Stomach (tissue), 9 donors: ENCODE measurements around the gene PYGB. TPM values are rescaled to one million over a fixed set of nuclear protein-coding genes. Genes with fewer than 3 reads are reported as not detected.
A peak's percentile ranks its signal among the peaks of the same experiment; 100 is the strongest.

Source experiments
- DNase-seq, 2 donors: peaks; one replicate each; pipeline versions ENCODE4 v3.0.0 to v3.0.0-alpha.2; 2013 to 2019
- H3K27ac ChIP-seq, 5 donors: fragments of 200-600 bp in 4 of 5; sonication (generic) in 4 of 5; one replicate each; pipeline ENCODE4 v1.5.1; 2013 to 2019; ENCODE audit warnings: mild to moderate bottlenecking in 1 of 5, moderate library complexity in 1 of 5
- H3K27me3 ChIP-seq, 3 donors: fragments of 200-600 bp; sonication (generic); one replicate each; pipeline ENCODE4 v1.5.1; 2017 to 2019; ENCODE audit warnings: mixed run types in 1 of 3
- H3K36me3 ChIP-seq, 4 donors: fragments of 200-600 bp; sonication (generic); 1 replicate in 3 of 4; 2 replicates in 1 of 4; pipeline ENCODE4 v1.5.1; 2016 to 2019
- H3K4me1 ChIP-seq, 4 donors: fragments of 200-600 bp; sonication (generic); one replicate each; pipeline ENCODE4 v1.5.1; 2016 to 2019
- H3K4me3 ChIP-seq, 4 donors: fragments of 200-600 bp; sonication (generic) in 3 of 4; one replicate each; pipeline ENCODE4 v1.5.1; 2016 to 2019; ENCODE audit warnings: mild to moderate bottlenecking in 1 of 4
- H3K9me3 ChIP-seq, 4 donors: fragments of 200-600 bp; sonication (generic); one replicate each; pipeline ENCODE4 v1.5.1; 2016 to 2019
- CTCF ChIP-seq, 7 experiments: fragments of 450-650 bp in 4 of 7; fragments of 200-600 bp in 3 of 7; sonication (generic) in 3 of 7; IDR thresholded peaks; one replicate each; pipeline ENCODE4 v1.5.1; 2016 to 2019; ENCODE audit warnings: antibody characterized with exemption in 7 of 7, control low read depth in 2 of 7, mild to moderate bottlenecking in 1 of 7
- EP300 ChIP-seq: sonication (generic); formaldehyde crosslinking; IDR thresholded peaks from one replicate; pipeline ENCODE4 v1.6.1; 2017; ENCODE audit warnings: antibody characterized with exemption
- POLR2A ChIP-seq, 4 donors: fragments of 450-650 bp; IDR thresholded peaks; one replicate each; pipeline ENCODE4 v1.6.1; 2016; ENCODE audit warnings: antibody characterized with exemption in 4 of 4, control low read depth in 2 of 4, mild to moderate bottlenecking in 1 of 4, moderate library complexity in 1 of 4
- POLR2AphosphoS5 ChIP-seq, 3 donors: sonication (generic); formaldehyde crosslinking; IDR thresholded peaks; one replicate each; pipeline ENCODE4 v1.6.1; 2016; ENCODE audit warnings: antibody characterized with exemption in 3 of 3
- WGBS, 5 donors: extraction: QIAGEN DNeasy Blood & Tissue Kit in 3 of 5; methylation state at CpG; one replicate each; pipeline versions ENCODE4 v1.1.5 to v1.1.7; 2013 to 2018; 5-methylcytosine and 5-hydroxymethylcytosine counted together
- intact Hi-C: fragments of 100-400 bp; cut with DNase I; formaldehyde crosslinking; loops from one replicate; pipeline ENCODE4 v1.15.1; 2023; ENCODE audit warnings: low total_unique reads
- polyA plus RNA-seq, 3 donors: library from polyadenylated mRNA; stranded (reverse); fragments of 200-250 nt; gene quantifications; one replicate each; pipeline ENCODE4 v1.2.3, GENCODE V29; 2013
- total RNA-seq, 5 donors: library from RNA; depleted of rRNA; stranded (reverse); fragments of >200 nt; gene quantifications; one replicate each; pipeline versions ENCODE4 v1.1.0 to v1.2.3, GENCODE V29; 2014 to 2016
- donor health status: healthy with polysubstance abuse.
- donor health status: Bipolar disorder and iron deficiency.
- donor health status: healthy.

PYGB gene
- total and polyA plus RNA-seq, 8 donors, result 23.1 to 116 (median 49.5) TPM

DNA sequence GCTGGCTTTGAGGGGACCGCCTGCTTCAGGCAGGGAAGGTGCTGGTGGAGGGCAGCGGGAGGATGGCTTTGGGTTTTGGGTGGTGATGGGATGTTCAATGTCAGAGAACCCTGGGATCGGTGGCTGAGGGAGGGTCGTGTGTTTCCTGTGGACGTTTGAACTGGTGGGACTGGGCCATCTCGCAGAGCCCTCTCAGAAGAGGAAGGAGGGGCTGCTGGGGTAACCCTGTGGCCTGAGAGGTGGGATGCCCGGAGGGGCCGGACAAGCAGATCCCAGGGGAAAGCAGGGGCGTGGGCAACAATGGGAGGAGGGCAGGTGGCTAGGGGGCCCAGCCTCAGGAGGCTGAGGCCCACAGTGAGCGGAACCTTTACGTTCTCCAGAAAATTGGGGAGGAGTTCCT is 34.9 kb downstream of the PYGB start:
- H3K4me1 ChIP-seq, result peaks cover 0 to 10% (median 3%) of the 10 kb centered on the region in 4 donors
- H3K4me3 ChIP-seq, result no peak overlapping the region
- H3K27ac ChIP-seq, result no peak overlapping the region
- no peak for DNase-seq
- no peaks in the 10 kb centered on the region for H3K27me3 ChIP-seq
- intact Hi-C loops, result no loop called here
- WGBS, 5 donors, result 84 to 97% (median 93%) methylated on average over 8 to 11 of the region's 11 CpGs
- peaks cover 81 to 100% (median 100%) of the 10 kb centered on the region in 4 donors for H3K36me3 ChIP-seq
- TF ChIP-seq POLR2AphosphoS5 (IDR thresholded peaks at IDR 0.05) (no peak), POLR2A (IDR thresholded peaks at IDR 0.05) (no peak), CTCF (IDR thresholded peaks at IDR 0.05) (no peak), EP300 (no peak)
- no peaks in the 10 kb centered on the region for H3K9me3 ChIP-seq

DNA sequence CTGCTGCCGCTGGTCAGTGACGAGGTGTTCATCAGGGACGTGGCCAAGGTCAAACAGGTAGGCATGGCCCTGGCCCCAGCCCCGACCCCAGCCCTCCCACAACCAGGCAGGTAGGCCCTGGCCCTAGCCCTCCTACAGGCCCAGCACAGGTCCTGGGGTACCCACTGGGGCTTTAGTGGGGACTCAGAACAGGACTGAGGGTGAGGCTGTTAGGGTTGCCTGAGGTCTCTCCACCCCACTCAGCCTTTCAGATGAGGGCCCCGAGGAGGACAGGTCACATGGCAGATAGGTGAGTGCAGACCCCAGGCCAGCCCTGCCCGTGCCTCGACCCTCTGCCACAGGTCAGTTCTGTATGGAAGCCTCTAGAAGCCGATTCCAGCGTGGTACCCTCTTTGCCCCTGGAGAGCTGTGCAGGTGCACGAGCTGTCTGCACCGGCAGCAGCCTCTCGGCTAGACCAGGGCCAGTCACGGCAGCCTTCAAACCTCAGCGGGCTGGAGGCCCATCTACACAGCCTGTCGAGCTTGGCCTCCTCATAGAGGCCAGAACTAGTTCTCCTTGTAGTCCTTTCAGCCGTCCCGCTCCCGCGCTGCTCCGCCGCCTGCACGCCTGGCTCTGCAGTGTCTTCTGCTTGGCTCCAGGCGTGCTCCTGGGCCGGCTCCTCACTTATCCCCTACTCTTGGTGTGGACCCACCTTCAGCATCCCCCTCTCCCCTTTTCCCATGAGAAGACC is 35.5 kb downstream of the PYGB start:
- H3K4me1 ChIP-seq, result peaks cover 0 to 10% (median 3%) of the 10 kb centered on the region in 4 donors
- 91 to 95% (median 93%) methylated on average over 15 to 24 of the region's 24 CpGs for WGBS, 5 donors
- H3K27me3 ChIP-seq, result no peaks in the 10 kb centered on the region
- peak in 1 of 2 donors; percentile 24 for DNase-seq
- intact Hi-C loops, result no loop called here
- peaks cover 83 to 100% (median 100%) of the 10 kb centered on the region in 4 donors for H3K36me3 ChIP-seq
- H3K4me3 ChIP-seq, result no peak overlapping the region
- H3K9me3 ChIP-seq, result no peaks in the 10 kb centered on the region
- no peak for TF ChIP-seq EP300
- TF ChIP-seq CTCF (IDR thresholded peaks at IDR 0.05), result no peak
- TF ChIP-seq POLR2A (IDR thresholded peaks at IDR 0.05), result no peak
- TF ChIP-seq POLR2AphosphoS5 (IDR thresholded peaks at IDR 0.05), result no peak
- H3K27ac ChIP-seq, result no peak overlapping the region

- no peaks in the 10 kb centered on the region for H3K9me3 ChIP-seq
- intact Hi-C loops, result no loop called here
- no peak for TF ChIP-seq POLR2AphosphoS5 (IDR thresholded peaks at IDR 0.05)
- TF ChIP-seq EP300, result no peak
- TF ChIP-seq CTCF (IDR thresholded peaks at IDR 0.05), result no peak
- no peak for TF ChIP-seq POLR2A (IDR thresholded peaks at IDR 0.05)
- no peak overlapping the region for H3K4me3 ChIP-seq
- peaks cover 0 to 10% (median 3%) of the 10 kb centered on the region in 4 donors for H3K4me1 ChIP-seq
- DNase-seq, result peak in 1 of 2 donors; percentile 19
- 86 to 93% (median 92%) methylated on average over 8 to 17 of the region's 17 CpGs for WGBS, 5 donors
- peaks cover 83 to 100% (median 100%) of the 10 kb centered on the region in 4 donors for H3K36me3 ChIP-seq
- H3K27ac ChIP-seq, result no peak overlapping the region
- no peaks in the 10 kb centered on the region for H3K27me3 ChIP-seq
Observed at GRCh38 chr20:25284131-25284601, 36.3 kb downstream of the PYGB start.

DNA sequence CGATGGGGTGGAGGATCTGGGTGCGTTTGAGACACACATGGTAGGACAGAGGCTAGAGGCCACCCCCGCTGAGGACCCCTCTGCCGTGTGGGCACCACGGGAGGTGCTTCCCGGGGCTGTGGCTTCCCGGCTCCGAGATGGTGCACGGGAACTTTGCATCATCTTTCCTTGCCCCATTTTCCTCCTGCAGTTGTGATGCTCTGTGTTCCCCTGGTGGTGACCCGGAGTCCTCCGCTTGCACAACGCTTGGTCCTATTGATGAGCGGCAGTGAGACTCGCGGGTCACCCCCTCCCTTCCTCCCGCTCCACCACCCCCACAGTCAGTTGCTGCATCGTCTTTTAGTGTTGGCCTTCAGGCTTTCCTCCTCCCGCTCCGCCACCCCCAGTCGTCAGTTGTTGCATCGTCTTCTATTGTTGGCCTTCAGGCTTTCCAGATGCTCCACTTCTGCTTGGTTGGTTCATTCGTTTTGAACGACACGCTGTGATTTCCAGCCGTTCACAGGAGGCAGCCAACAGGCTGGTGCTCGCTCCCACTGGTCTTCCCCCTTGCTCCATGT is 37.3 kb downstream of the PYGB start:
- no peak for TF ChIP-seq POLR2A (IDR thresholded peaks at IDR 0.05)
- no peak for TF ChIP-seq POLR2AphosphoS5 (IDR thresholded peaks at IDR 0.05)
- no peak for TF ChIP-seq CTCF (IDR thresholded peaks at IDR 0.05)
- TF ChIP-seq EP300, result no peak
- peak in 1 of 2 donors; percentile 20 for DNase-seq
- intact Hi-C loops, result no loop called here
- Histone ChIP-seq H3K36me3 (peaks cover 80 to 100% (median 100%) of the 10 kb centered on the region in 4 donors), H3K4me1 (peaks cover 0 to 5% (median 1%) of the 10 kb centered on the region in 4 donors), H3K27me3 (no peaks in the 10 kb centered on the region), H3K27ac (no peak overlapping the region), H3K9me3 (no peaks in the 10 kb centered on the region), H3K4me3 (no peak overlapping the region)
- 83 to 89% (median 86%) methylated on average over 24 to 26 of the region's 26 CpGs for WGBS, 5 donors
